ENCODE data around the gene PLAC8L1. TPM values are rescaled to one million over a fixed set of nuclear protein-coding genes. Genes with fewer than 3 reads are reported as not detected.

PLAC8L1 gene
- total and polyA plus RNA-seq, 2 of the 13 experiments (the other 11 are each of a cell fraction or from before 2014, with no cell fraction given): 0.44 TPM; not detected in 1

DNA sequence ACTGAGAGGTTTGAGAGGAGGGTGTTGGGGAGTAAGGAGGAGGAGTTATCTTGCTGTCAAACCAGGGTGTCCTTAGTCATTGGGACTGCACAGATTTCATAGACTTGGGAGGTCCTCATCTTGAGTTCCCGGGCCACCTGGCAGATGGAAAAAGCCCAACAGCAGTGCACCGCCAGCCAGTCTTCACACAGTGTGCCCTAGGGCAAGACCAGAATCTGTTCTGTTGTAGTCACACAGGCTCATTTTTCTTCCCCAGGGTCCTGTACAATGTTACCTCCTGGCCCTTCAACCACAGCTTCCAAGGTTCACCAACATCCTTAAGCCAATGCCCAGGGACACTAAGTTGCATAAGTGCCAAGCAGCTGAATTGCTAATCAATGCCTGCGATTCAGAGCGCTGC, 21.0 kb downstream of the PLAC8L1 start:
- POLR2A ChIA-PET: no interaction called here
- FAIRE-seq: no peak
- Histone ChIP-seq H3K27me3 (ENCODE audit: control insufficient read depth in 1 of 2, insufficient read depth in 2 of 2, low read length in 2 of 2) (no peaks in the 10 kb centered on the region), H3K4me3 (replicated peaks in 1 of 3; ENCODE audit: insufficient read depth in 1 of 3, low read depth in 2 of 3, low read length in 3 of 3) (no peak overlapping the region), H3K36me3 (replicated peaks in 1 of 2; ENCODE audit: control insufficient read depth in 1 of 2, insufficient read depth in 2 of 2, low read length in 2 of 2) (no peaks in the 10 kb centered on the region), H3K79me2 (ENCODE audit: insufficient read depth, low read length) (no peaks in the 10 kb centered on the region), H3K9ac (ENCODE audit: insufficient read depth, low read depth, low read length) (no peak overlapping the region), H3K9me3 (ENCODE audit: low read length) (no peaks in the 10 kb centered on the region), H2AFZ (ENCODE audit: low read length) (no peak overlapping the region), H3K4me2 (ENCODE audit: low read depth, low read length) (no peak overlapping the region), H3K4me1 (ENCODE audit: insufficient read depth, low read length) (peaks cover 9% of the 10 kb centered on the region), H3K27ac (ENCODE audit: extremely low read length, insufficient read depth, low read length) (no peak overlapping the region), H4K20me1 (ENCODE audit: insufficient read depth, low read length) (no peaks in the 10 kb centered on the region)
- in situ Hi-C loops (cut with HindIII; ENCODE audit: extremely low pct_ligation_motif_present, low pct_unique_long_range_greater_than_20kb): no loop called here
- ATAC-seq: no peak
- no peak for DNase-seq (ENCODE audit: low spot score)
- CTCF ChIA-PET (ENCODE audit: low intra/inter-chr PET ratio, low total read pairs): no interaction called here
- no TSS peak for BruUV-seq (replicated peaks)
- intact Hi-C loops (cut with micrococcal nuclease; ENCODE audit: unreplicated experiment): no loop called here
- TF ChIP-seq TGIF2 (CRISPR knock-in tag; IDR thresholded peaks at IDR 0.05): no peak
- no peak for TF ChIP-seq CHCHD3 (CRISPR knock-in tag; IDR thresholded peaks at IDR 0.05)
- no peak for TF ChIP-seq MTA1 (CRISPR knock-in tag; IDR thresholded peaks at IDR 0.05; ENCODE audit: borderline replicate concordance)
- TF ChIP-seq, protein P1, sequence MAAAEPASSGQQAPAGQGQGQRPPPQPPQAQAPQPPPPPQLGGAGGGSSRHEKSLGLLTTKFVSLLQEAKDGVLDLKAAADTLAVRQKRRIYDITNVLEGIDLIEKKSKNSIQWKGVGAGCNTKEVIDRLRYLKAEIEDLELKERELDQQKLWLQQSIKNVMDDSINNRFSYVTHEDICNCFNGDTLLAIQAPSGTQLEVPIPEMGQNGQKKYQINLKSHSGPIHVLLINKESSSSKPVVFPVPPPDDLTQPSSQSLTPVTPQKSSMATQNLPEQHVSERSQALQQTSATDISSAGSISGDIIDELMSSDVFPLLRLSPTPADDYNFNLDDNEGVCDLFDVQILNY (CRISPR knock-in tag; conservative IDR thresholded peaks at IDR 0.05): no peak
- TF ChIP-seq, protein P2, sequence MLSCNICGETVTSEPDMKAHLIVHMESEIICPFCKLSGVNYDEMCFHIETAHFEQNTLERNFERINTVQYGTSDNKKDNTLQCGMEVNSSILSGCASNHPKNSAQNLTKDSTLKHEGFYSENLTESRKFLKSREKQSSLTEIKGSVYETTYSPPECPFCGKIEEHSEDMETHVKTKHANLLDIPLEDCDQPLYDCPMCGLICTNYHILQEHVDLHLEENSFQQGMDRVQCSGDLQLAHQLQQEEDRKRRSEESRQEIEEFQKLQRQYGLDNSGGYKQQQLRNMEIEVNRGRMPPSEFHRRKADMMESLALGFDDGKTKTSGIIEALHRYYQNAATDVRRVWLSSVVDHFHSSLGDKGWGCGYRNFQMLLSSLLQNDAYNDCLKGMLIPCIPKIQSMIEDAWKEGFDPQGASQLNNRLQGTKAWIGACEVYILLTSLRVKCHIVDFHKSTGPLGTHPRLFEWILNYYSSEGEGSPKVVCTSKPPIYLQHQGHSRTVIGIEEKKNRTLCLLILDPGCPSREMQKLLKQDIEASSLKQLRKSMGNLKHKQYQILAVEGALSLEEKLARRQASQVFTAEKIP (CRISPR knock-in tag; IDR thresholded peaks at IDR 0.05; ENCODE audit: borderline replicate concordance): no peak
- TF ChIP-seq, protein P3, sequence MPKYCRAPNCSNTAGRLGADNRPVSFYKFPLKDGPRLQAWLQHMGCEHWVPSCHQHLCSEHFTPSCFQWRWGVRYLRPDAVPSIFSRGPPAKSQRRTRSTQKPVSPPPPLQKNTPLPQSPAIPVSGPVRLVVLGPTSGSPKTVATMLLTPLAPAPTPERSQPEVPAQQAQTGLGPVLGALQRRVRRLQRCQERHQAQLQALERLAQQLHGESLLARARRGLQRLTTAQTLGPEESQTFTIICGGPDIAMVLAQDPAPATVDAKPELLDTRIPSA (CRISPR knock-in tag; IDR thresholded peaks at IDR 0.05; ENCODE audit: borderline replicate concordance): no peak
- TF ChIP-seq, protein P4, sequence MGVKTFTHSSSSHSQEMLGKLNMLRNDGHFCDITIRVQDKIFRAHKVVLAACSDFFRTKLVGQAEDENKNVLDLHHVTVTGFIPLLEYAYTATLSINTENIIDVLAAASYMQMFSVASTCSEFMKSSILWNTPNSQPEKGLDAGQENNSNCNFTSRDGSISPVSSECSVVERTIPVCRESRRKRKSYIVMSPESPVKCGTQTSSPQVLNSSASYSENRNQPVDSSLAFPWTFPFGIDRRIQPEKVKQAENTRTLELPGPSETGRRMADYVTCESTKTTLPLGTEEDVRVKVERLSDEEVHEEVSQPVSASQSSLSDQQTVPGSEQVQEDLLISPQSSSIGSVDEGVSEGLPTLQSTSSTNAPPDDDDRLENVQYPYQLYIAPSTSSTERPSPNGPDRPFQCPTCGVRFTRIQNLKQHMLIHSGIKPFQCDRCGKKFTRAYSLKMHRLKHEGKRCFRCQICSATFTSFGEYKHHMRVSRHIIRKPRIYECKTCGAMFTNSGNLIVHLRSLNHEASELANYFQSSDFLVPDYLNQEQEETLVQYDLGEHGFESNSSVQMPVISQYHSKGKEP (CRISPR knock-in tag; IDR thresholded peaks at IDR 0.05): no peak
- no peak for TF ChIP-seq U2AF2 (IDR thresholded peaks at IDR 0.05; ENCODE audit: low read depth, low read length)
- TF ChIP-seq, protein P5, sequence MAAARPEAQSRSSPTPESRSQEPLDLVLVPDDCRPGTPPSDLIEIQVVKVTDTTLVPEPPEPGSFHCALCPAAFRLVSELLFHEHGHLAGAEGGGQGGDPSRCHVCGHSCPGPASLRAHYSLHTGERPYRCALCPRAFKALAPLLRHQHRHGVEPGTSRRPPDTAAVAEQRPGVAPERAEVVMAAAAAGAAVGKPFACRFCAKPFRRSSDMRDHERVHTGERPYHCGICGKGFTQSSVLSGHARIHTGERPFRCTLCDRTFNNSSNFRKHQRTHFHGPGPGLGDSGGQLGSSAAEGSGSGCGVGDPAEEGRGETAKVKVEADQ (CRISPR knock-in tag; IDR thresholded peaks at IDR 0.05; ENCODE audit: borderline replicate concordance): no peak
- no peak for TF ChIP-seq MZF1 (CRISPR knock-in tag; IDR thresholded peaks at IDR 0.05; ENCODE audit: borderline replicate concordance)
- TF ChIP-seq, protein P6, sequence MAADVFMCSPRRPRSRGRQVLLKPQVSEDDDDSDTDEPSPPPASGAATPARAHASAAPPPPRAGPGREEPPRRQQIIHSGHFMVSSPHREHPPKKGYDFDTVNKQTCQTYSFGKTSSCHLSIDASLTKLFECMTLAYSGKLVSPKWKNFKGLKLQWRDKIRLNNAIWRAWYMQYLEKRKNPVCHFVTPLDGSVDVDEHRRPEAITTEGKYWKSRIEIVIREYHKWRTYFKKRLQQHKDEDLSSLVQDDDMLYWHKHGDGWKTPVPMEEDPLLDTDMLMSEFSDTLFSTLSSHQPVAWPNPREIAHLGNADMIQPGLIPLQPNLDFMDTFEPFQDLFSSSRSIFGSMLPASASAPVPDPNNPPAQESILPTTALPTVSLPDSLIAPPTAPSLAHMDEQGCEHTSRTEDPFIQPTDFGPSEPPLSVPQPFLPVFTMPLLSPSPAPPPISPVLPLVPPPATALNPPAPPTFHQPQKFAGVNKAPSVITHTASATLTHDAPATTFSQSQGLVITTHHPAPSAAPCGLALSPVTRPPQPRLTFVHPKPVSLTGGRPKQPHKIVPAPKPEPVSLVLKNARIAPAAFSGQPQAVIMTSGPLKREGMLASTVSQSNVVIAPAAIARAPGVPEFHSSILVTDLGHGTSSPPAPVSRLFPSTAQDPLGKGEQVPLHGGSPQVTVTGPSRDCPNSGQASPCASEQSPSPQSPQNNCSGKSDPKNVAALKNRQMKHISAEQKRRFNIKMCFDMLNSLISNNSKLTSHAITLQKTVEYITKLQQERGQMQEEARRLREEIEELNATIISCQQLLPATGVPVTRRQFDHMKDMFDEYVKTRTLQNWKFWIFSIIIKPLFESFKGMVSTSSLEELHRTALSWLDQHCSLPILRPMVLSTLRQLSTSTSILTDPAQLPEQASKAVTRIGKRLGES (CRISPR knock-in tag; IDR thresholded peaks at IDR 0.05; ENCODE audit: borderline replicate concordance): no peak
- TF ChIP-seq KDM3A (CRISPR knock-in tag; IDR thresholded peaks at IDR 0.05; ENCODE audit: low read depth): no peak
- no peak for TF ChIP-seq XBP1 (CRISPR knock-in tag; IDR thresholded peaks at IDR 0.05)
- WGBS (ENCODE audit: low lambda C conversion rate): 93% methylated on average over 3 of the region's 4 CpGs
